GM12892 (cell line): ENCODE data around the gene MBIP.

ENCODE experiments used
- DNase-seq: peaks from one replicate; pipeline ENCODE4 v3.0.0; 2011; ENCODE audit not compliant: insufficient read length
- FAIRE-seq: peaks from 2 replicates; lab custom pipeline; 2011; peaks lifted over from hg19 to GRCh38; lab: Jason Lieb, UNC
- POLR2A ChIP-seq: IDR thresholded peaks from 2 replicates; pipeline ENCODE4 v1.6.1; 2011; ENCODE audit warnings: low read depth, low read length, control low read depth
- POLR2AphosphoS5 ChIP-seq: IDR thresholded peaks from 2 replicates; pipeline ENCODE4 v1.6.1; 2011; ENCODE audit warnings: low read depth, low read length, control low read depth
- TAF1 ChIP-seq: IDR thresholded peaks from 2 replicates; pipeline ENCODE4 v1.6.1; 2011; ENCODE audit warnings: low read depth, mild to moderate bottlenecking, control low read depth, low read length, borderline replicate concordance

Gene MBIP

DNA sequence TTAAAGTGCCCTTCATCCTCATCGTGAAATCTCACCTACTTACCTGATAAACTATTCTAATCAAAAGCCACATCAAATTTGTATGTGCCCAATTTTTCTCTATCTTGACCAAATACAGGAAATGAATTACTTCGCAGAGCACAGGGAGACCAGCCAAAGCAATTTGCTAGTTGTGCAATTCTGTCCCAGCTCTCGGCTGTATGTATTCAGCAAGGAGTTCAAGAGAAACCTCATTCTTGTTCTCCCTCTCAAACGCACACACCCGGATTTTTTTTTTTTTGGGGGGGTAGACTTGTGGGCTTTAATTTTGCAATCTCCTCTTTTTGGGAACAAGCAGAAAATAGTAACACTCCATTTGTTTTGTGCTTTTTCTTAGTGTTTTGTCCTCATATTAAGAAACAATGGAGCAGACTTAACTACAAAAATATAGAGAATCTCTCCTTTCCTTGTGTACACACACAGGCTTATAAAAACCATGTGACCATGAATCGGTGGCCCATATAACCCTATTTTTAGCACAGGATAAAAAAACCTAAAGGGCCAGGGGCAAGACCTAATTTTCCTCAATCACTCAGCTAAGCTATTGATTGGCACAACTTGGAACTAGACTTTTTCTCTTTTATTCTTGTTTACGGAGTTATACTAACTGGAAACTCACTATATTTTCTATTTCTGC is 64.2 kb downstream of the MBIP start:
- no peak for DNase-seq
- no peak for FAIRE-seq
- TF ChIP-seq POLR2AphosphoS5 (no peak), TAF1 (no peak), POLR2A (no peak)

DNA sequence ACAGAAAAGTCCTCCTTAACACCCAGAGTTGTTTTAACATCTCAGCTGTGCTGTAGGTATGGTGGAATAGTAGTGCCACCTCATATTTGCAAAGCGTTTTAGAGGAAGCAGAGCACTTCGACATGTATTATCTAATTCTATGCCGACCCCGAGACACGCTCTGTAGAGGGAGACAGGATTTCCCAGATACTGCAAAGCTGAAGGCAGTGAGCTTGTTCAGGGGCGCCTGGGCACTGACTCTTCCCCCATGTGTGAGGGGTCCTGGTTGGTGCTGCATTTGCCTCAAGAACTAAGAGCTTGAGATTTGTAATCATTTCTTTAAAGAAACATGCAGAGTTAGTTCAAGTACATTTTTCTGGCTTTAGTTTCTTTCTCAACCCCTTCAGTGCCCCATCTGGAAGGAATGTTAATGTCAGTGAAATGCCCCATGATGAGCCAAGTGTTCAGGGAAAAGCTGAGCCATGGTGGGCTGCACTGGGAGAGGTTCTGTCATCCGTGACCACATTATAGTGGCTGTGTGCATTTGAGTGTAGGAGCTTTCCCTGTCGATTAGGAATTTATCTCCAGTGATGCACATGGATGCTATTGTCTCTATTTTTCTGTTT is 66.3 kb downstream of the MBIP start:
- DNase-seq, result no peak
- TF ChIP-seq POLR2AphosphoS5 (no peak), TAF1 (no peak), POLR2A (no peak)
- FAIRE-seq, result no peak
